ENCODE data around the gene PLCB1. TPM values are rescaled to one million over a fixed set of nuclear protein-coding genes. Genes with fewer than 3 reads are reported as not detected.

The PLCB1 gene
- total and polyA plus RNA-seq, 7 experiments from 2014 or later, result 0.56 to 17.6 (median 2.3) TPM

DNA sequence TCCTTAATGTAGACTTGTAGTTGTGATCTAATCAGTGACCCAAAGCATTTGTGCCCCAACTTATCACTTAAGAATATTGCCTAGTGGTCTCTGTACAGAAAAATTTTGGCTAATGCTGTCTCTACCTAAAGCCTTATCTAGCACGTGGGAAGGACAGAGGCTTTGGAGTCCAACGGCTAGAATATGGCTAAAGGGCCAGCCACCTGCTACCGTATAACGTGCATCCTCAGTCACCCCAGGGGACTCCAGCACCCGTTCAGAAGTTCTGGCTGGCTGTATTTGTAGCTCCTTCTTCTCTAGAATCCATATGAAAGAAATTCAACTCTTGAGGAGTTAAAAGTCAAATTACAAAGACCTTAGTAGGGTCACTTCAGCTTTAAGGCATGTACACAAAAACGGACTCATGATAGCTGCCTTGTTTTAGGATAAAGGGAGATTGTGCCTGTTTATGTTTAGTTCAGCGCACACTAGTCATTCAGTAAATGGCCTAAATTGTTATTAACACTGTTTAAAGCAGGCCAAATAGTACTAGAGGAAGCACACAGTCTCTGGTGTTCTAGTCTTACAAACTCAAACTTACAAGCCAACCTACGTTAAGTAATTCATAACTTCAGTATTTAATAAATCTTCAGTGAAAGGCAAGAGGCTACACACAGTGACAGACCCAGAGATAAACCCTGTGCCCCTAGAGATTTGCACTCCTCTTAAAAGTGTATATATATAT, 529.3 kb downstream of the PLCB1 start:
- Histone ChIP-seq H3K9me3 (ENCODE audit: control insufficient read depth in 2 of 3, low read length in 3 of 3) (no peaks in the 10 kb centered on the region), H3K4me1 (ENCODE audit: control insufficient read depth in 2 of 2, insufficient read depth in 2 of 2, low read length in 2 of 2) (no peaks in the 10 kb centered on the region), H3K27me3 (ENCODE audit: control insufficient read depth in 2 of 2, insufficient read depth in 2 of 2, low read length in 2 of 2) (no peaks in the 10 kb centered on the region), H3K27ac (ENCODE audit: low read depth, low read length) (no peak overlapping the region), H3K36me3 (ENCODE audit: control insufficient read depth in 2 of 3, insufficient read depth in 3 of 3, low read length in 3 of 3) (no peaks in the 10 kb centered on the region), H3K4me3 (ENCODE audit: low read length) (no peak overlapping the region)
- no peaks in the 10 kb centered on the region for H3K27me3 Mint-ChIP-seq
- peaks cover 0 to 7% (median 0%) of the 10 kb centered on the region in 11 donors for H3K9me3 Mint-ChIP-seq
- intact Hi-C loops (cut with micrococcal nuclease), result loop anchor here in 1 of 2 donors (5.0 kb wide), 1 partner anchor 71 kb away; no protein-coding TSS in a partner anchor
- H3K36me3 Mint-ChIP-seq, result no peaks in the 10 kb centered on the region
- H3K27ac Mint-ChIP-seq, result peak overlapping the region in 2 of 9 donors; percentile 78 to 92
- H3K4me3 Mint-ChIP-seq, result peak overlapping the region in 2 of 10 donors; percentile 12 to 51
- POLR2A ChIA-PET, result no interaction called here
- CTCF ChIA-PET, result no interaction called here
- no peak for DNase-seq
- no peaks in the 10 kb centered on the region for H3K4me1 Mint-ChIP-seq
- ATAC-seq, result no peak

DNA sequence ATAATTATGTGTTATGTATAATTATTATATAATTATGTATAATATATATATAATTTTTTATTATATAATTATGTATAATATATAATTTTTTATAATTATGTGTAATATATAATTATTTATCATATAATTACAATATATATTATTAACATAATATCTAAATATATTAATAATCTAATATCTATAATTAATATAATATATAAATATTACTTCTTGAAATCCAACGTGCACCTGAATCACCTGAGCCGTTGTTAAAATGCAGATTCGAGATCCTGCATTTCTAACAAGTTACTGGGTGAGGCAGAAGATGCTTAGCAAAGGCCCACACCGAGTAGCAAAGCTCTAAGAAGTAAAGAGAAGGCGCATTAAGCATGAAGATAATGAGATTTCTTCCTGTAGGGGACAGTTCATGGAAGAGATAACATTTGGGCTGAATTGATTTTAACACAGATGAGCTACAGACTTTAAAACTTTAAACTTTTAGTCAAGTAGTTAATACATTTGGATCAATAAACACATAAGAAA, 530.4 kb downstream of the PLCB1 start:
- Mint-ChIP-seq H3K27ac (no peak overlapping the region), H3K4me3 (no peak overlapping the region), H3K36me3 (no peaks in the 10 kb centered on the region), H3K9me3 (peaks cover 0 to 7% (median 0%) of the 10 kb centered on the region in 11 donors), H3K27me3 (no peaks in the 10 kb centered on the region), H3K4me1 (no peaks in the 10 kb centered on the region)
- no peaks in the 10 kb centered on the region for H3K36me3 ChIP-seq (ENCODE audit: control insufficient read depth in 2 of 3, insufficient read depth in 3 of 3, low read length in 3 of 3)
- H3K27me3 ChIP-seq (ENCODE audit: control insufficient read depth in 2 of 2, insufficient read depth in 2 of 2, low read length in 2 of 2), result no peaks in the 10 kb centered on the region
- no peak overlapping the region for H3K4me3 ChIP-seq (ENCODE audit: low read length)
- no peaks in the 10 kb centered on the region for H3K9me3 ChIP-seq (ENCODE audit: control insufficient read depth in 2 of 3, low read length in 3 of 3)
- intact Hi-C loops (cut with micrococcal nuclease), result loop anchor here in 1 of 2 donors (5.0 kb wide), 1 partner anchor 70 kb away; no protein-coding TSS in a partner anchor
- ATAC-seq (no peak), DNase-seq (peak in 4 of 9 donors; percentile 5 to 33 (median 21))
- H3K4me1 ChIP-seq (ENCODE audit: control insufficient read depth in 2 of 2, insufficient read depth in 2 of 2, low read length in 2 of 2), result no peaks in the 10 kb centered on the region
- POLR2A ChIA-PET, result no interaction called here
- CTCF ChIA-PET, result no interaction called here
- no peak overlapping the region for H3K27ac ChIP-seq (ENCODE audit: low read depth, low read length)

GRCh38 chr20:8663424-8663823, 531.4 kb downstream of the PLCB1 start:
- Histone ChIP-seq H3K27me3 (ENCODE audit: control insufficient read depth in 2 of 2, insufficient read depth in 2 of 2, low read length in 2 of 2) (no peaks in the 10 kb centered on the region), H3K9me3 (ENCODE audit: control insufficient read depth in 2 of 3, low read length in 3 of 3) (no peaks in the 10 kb centered on the region), H3K27ac (ENCODE audit: low read depth, low read length) (no peak overlapping the region), H3K4me1 (ENCODE audit: control insufficient read depth in 2 of 2, insufficient read depth in 2 of 2, low read length in 2 of 2) (no peaks in the 10 kb centered on the region), H3K4me3 (ENCODE audit: low read length) (no peak overlapping the region), H3K36me3 (ENCODE audit: control insufficient read depth in 2 of 3, insufficient read depth in 3 of 3, low read length in 3 of 3) (no peaks in the 10 kb centered on the region)
- CTCF ChIA-PET, result no interaction called here
- Mint-ChIP-seq H3K4me1 (no peaks in the 10 kb centered on the region), H3K36me3 (no peaks in the 10 kb centered on the region), H3K9me3 (peaks cover 0 to 7% (median 0%) of the 10 kb centered on the region in 11 donors), H3K4me3 (no peak overlapping the region), H3K27me3 (no peaks in the 10 kb centered on the region), H3K27ac (no peak overlapping the region)
- POLR2A ChIA-PET, result no interaction called here
- DNase-seq (no peak), ATAC-seq (no peak)
- intact Hi-C loops (cut with micrococcal nuclease), result loop anchor here in 1 of 2 donors (5.0 kb wide), 1 partner anchor 69 kb away; no protein-coding TSS in a partner anchor

GRCh38 chr20:8664778-8665177, 532.7 kb downstream of the PLCB1 start:
- ATAC-seq (no peak), DNase-seq (no peak)
- Histone ChIP-seq H3K27me3 (ENCODE audit: control insufficient read depth in 2 of 2, insufficient read depth in 2 of 2, low read length in 2 of 2) (no peaks in the 10 kb centered on the region), H3K9me3 (ENCODE audit: control insufficient read depth in 2 of 3, low read length in 3 of 3) (no peaks in the 10 kb centered on the region), H3K27ac (ENCODE audit: low read depth, low read length) (no peak overlapping the region), H3K4me1 (ENCODE audit: control insufficient read depth in 2 of 2, insufficient read depth in 2 of 2, low read length in 2 of 2) (no peaks in the 10 kb centered on the region), H3K4me3 (ENCODE audit: low read length) (no peak overlapping the region), H3K36me3 (ENCODE audit: control insufficient read depth in 2 of 3, insufficient read depth in 3 of 3, low read length in 3 of 3) (no peaks in the 10 kb centered on the region)
- intact Hi-C loops (cut with micrococcal nuclease), result loop anchor here in 1 of 2 donors (5.0 kb wide), 1 partner anchor 68 kb away; no protein-coding TSS in a partner anchor
- H3K36me3 Mint-ChIP-seq, result no peaks in the 10 kb centered on the region
- peaks cover 0 to 7% (median 0%) of the 10 kb centered on the region in 11 donors for H3K9me3 Mint-ChIP-seq
- peaks cover 0 to 5% (median 3%) of the 10 kb centered on the region in 7 donors for H3K4me1 Mint-ChIP-seq
- no peak overlapping the region for H3K4me3 Mint-ChIP-seq
- no peaks in the 10 kb centered on the region for H3K27me3 Mint-ChIP-seq
- H3K27ac Mint-ChIP-seq, result no peak overlapping the region
- CTCF ChIA-PET, result no interaction called here
- POLR2A ChIA-PET, result no interaction called here

GRCh38 chr20:8667306-8667705, 535.2 kb downstream of the PLCB1 start:
- ChIA-PET POLR2A (no interaction called here), CTCF (interaction anchor here (0.7 kb wide), 1 partner anchor 54 kb away, joined by 3 read pairs; no protein-coding TSS in a partner anchor)
- Mint-ChIP-seq H3K4me3 (no peak overlapping the region), H3K9me3 (peaks cover 0 to 4% (median 0%) of the 10 kb centered on the region in 11 donors), H3K27ac (no peak overlapping the region), H3K4me1 (peaks cover 2 to 14% (median 10%) of the 10 kb centered on the region in 7 donors), H3K36me3 (no peaks in the 10 kb centered on the region), H3K27me3 (no peaks in the 10 kb centered on the region)
- no peak for ATAC-seq
- H3K4me1 ChIP-seq (ENCODE audit: control insufficient read depth in 2 of 2, insufficient read depth in 2 of 2, low read length in 2 of 2), result no peaks in the 10 kb centered on the region
- DNase-seq, result no peak
- no peaks in the 10 kb centered on the region for H3K36me3 ChIP-seq (ENCODE audit: control insufficient read depth in 2 of 3, insufficient read depth in 3 of 3, low read length in 3 of 3)
- intact Hi-C loops (cut with micrococcal nuclease), result no loop called here
- no peaks in the 10 kb centered on the region for H3K27me3 ChIP-seq (ENCODE audit: control insufficient read depth in 2 of 2, insufficient read depth in 2 of 2, low read length in 2 of 2)
- no peaks in the 10 kb centered on the region for H3K9me3 ChIP-seq (ENCODE audit: control insufficient read depth in 2 of 3, low read length in 3 of 3)
- no peak overlapping the region for H3K27ac ChIP-seq (ENCODE audit: low read depth, low read length)
- no peak overlapping the region for H3K4me3 ChIP-seq (ENCODE audit: low read length)

GRCh38 chr20:8670207-8670892, 538.3 kb downstream of the PLCB1 start:
- peaks cover 0 to 4% (median 0%) of the 10 kb centered on the region in 11 donors for H3K9me3 Mint-ChIP-seq
- no peak for ATAC-seq
- CTCF ChIA-PET, result no interaction called here

More at GRCh38 chr20:8670207-8670892, 538.3 kb downstream of the PLCB1 start:
- intact Hi-C loops (cut with micrococcal nuclease), result no loop called here
- no peak for DNase-seq
- Mint-ChIP-seq H3K27me3 (no peaks in the 10 kb centered on the region), H3K27ac (no peak overlapping the region), H3K4me1 (peaks cover 2 to 14% (median 10%) of the 10 kb centered on the region in 7 donors), H3K4me3 (peak overlapping the region in 3 of 10 donors; percentile 5 to 7 (median 6)), H3K36me3 (no peaks in the 10 kb centered on the region)
- POLR2A ChIA-PET, result no interaction called here
- Histone ChIP-seq H3K27me3 (ENCODE audit: control insufficient read depth in 2 of 2, insufficient read depth in 2 of 2, low read length in 2 of 2) (no peaks in the 10 kb centered on the region), H3K27ac (ENCODE audit: low read depth, low read length) (no peak overlapping the region), H3K36me3 (ENCODE audit: control insufficient read depth in 2 of 3, insufficient read depth in 3 of 3, low read length in 3 of 3) (no peaks in the 10 kb centered on the region), H3K4me1 (ENCODE audit: control insufficient read depth in 2 of 2, insufficient read depth in 2 of 2, low read length in 2 of 2) (no peaks in the 10 kb centered on the region), H3K4me3 (ENCODE audit: low read length) (no peak overlapping the region), H3K9me3 (ENCODE audit: control insufficient read depth in 2 of 3, low read length in 3 of 3) (no peaks in the 10 kb centered on the region)
